GM12878 (cell line): ENCODE data around the gene TGFBR3. TPM values are rescaled to one million over a fixed set of nuclear protein-coding genes. Genes with fewer than 3 reads are reported as not detected.

ENCODE experiments used
- ATAC-seq: fragments of 200-7000 bp; cut with Tn5 transposase; 3 replicates; pipeline ENCODE4 v1.9.1; 2020; ENCODE audit warnings: mild to moderate bottlenecking, moderate library complexity
- BruUV-seq: library from RNA; stranded (reverse); fragments of 400-500 nt; replicated peaks from 2 replicates; lab custom pipeline; 2021; lab: Mats Ljungman, UMichigan
- CTCF ChIA-PET: fragments of 300-600 bp; sonication (Branson Sonifier 250); formaldehyde crosslinking; extraction: SDS; loops from one replicate; lab custom pipeline; 2021; ENCODE audit warnings: inconsistent platforms; lab: Yijun Ruan, JAX
- POLR2A ChIA-PET: fragments of 350-600 bp; formaldehyde crosslinking; extraction: SDS; loops from one replicate; lab custom pipeline; 2021; ENCODE audit warnings: inconsistent platforms; lab: Charles Lee
- RAD21 ChIA-PET: fragments of 300-600 bp; sonication (Branson Sonifier 250); formaldehyde crosslinking; loops from one replicate; lab custom pipeline; 2023; ENCODE audit warnings: antibody characterized with exemption; ENCODE audit not compliant: unreplicated experiment; lab: Charles Lee
- SMC1A ChIA-PET: fragments of 300-600 bp; sonication (Branson Sonifier 250); formaldehyde crosslinking; loops from one replicate; lab custom pipeline; 2023; ENCODE audit not compliant: unreplicated experiment, uncharacterized antibody; lab: Charles Lee
- DNase-seq: peaks from one replicate; pipeline ENCODE4 v3.0.0-alpha.2; 2011; ENCODE audit warnings: low read depth, low spot score
- FAIRE-seq: peaks from 3 replicates; lab custom pipeline; 2011; peaks lifted over from hg19 to GRCh38; lab: Jason Lieb, UNC
- H2AFZ ChIP-seq: 2 replicates; pipeline ENCODE4 v1.6.0; 2011; ENCODE audit warnings: low read depth, low read length, control low read depth; ENCODE audit not compliant: control insufficient read depth
- H3K27ac ChIP-seq: 2 replicates; pipeline ENCODE4 v1.5.1; 2011; ENCODE audit warnings: control low read depth; ENCODE audit not compliant: control insufficient read depth, insufficient read depth
- H3K27me3 ChIP-seq, 2 experiments: replicated peaks in 1 of 2; 2 replicates each; pipeline versions ENCODE4 v1.6.0 to v1.6.1; 2011; ENCODE audit warnings: low read length in 1 of 2; ENCODE audit not compliant: control insufficient read depth in 2 of 2, insufficient read depth in 2 of 2
- H3K36me3 ChIP-seq, 2 experiments: 2 replicates each; pipeline ENCODE4 v1.5.1; 2011; ENCODE audit warnings: low read length in 1 of 2; ENCODE audit not compliant: control insufficient read depth in 2 of 2, insufficient read depth in 2 of 2
- H3K4me1 ChIP-seq: 2 replicates; pipeline ENCODE4 v1.6.1; 2011; ENCODE audit warnings: mild to moderate bottlenecking, low read length, moderate library complexity, mixed read lengths; ENCODE audit not compliant: control insufficient read depth, insufficient read depth
- H3K4me2 ChIP-seq: 2 replicates; pipeline ENCODE4 v1.6.0; 2011; ENCODE audit warnings: control low read depth; ENCODE audit not compliant: control insufficient read depth, insufficient read depth
- H3K4me3 ChIP-seq: fragments of 200-600 bp; sonication (generic); 2 replicates; pipeline ENCODE4 v1.5.1; 2016
- H3K79me2 ChIP-seq: 2 replicates; pipeline ENCODE4 v1.6.0; 2011; ENCODE audit warnings: low read length; ENCODE audit not compliant: control insufficient read depth, insufficient read depth
- H3K9ac ChIP-seq: 2 replicates; pipeline ENCODE4 v1.8.0; 2011; ENCODE audit warnings: low read length, control low read depth, mixed read lengths; ENCODE audit not compliant: control insufficient read depth, insufficient read depth
- H3K9me3 ChIP-seq: replicated peaks from 3 replicates; pipeline ENCODE4 v1.5.1; 2011; ENCODE audit warnings: mild to moderate bottlenecking, low read length; ENCODE audit not compliant: control insufficient read depth, insufficient read depth
- H4K20me1 ChIP-seq: 2 replicates; pipeline ENCODE4 v1.6.0; 2011; ENCODE audit not compliant: control insufficient read depth, insufficient read depth
- BCLAF1 ChIP-seq: fragments of 450-650 bp; IDR thresholded peaks from 2 replicates; pipeline ENCODE4 v1.6.1; 2017; ENCODE audit warnings: antibody characterized with exemption, mild to moderate bottlenecking, moderate library complexity
- CBFB ChIP-seq: IDR thresholded peaks from 2 replicates; pipeline ENCODE4 v1.6.1; 2016; ENCODE audit warnings: antibody characterized with exemption, low read depth
- CBX5 ChIP-seq: sonication (generic); IDR thresholded peaks from 2 replicates; pipeline ENCODE4 v1.6.1; 2016; ENCODE audit warnings: low read depth, moderate library complexity, mild to moderate bottlenecking, inconsistent platforms
- CHD2 ChIP-seq: IDR thresholded peaks from 2 replicates; pipeline ENCODE4 v1.6.1; 2011; ENCODE audit warnings: low read depth, low read length, improper control_type of control experiment, borderline replicate concordance
- HSF1 ChIP-seq: fragments of 150-350 bp; IDR thresholded peaks from 2 replicates; pipeline ENCODE4 v1.6.1; 2014; ENCODE audit warnings: mild to moderate bottlenecking, low read depth, low read length
- IRF5 ChIP-seq: fragments of 450-650 bp; IDR thresholded peaks from 2 replicates; pipeline ENCODE4 v1.6.1; 2017; ENCODE audit warnings: borderline replicate concordance
- KDM1A ChIP-seq: fragments of 200-600 bp; sonication (generic); IDR thresholded peaks from 2 replicates; pipeline ENCODE4 v1.6.1; 2016; ENCODE audit warnings: borderline replicate concordance
- PML ChIP-seq: IDR thresholded peaks from 2 replicates; pipeline ENCODE4 v1.6.1; 2012; ENCODE audit warnings: low read length, inconsistent platforms
- RAD21 ChIP-seq: IDR thresholded peaks from 2 replicates; pipeline ENCODE4 v1.6.1; 2011; ENCODE audit warnings: mild to moderate bottlenecking, low read depth, low read length, moderate library complexity; ENCODE audit not compliant: insufficient read depth
- SIN3A ChIP-seq: IDR thresholded peaks from 2 replicates; pipeline ENCODE4 v1.6.1; 2012; ENCODE audit warnings: low read depth, low read length, improper control_type of control experiment
- SMC3 ChIP-seq: IDR thresholded peaks from 2 replicates; pipeline ENCODE4 v1.6.1; 2011; ENCODE audit warnings: low read length, improper control_type of control experiment, borderline replicate concordance
- ZBTB40 ChIP-seq: fragments of 450-650 bp; IDR thresholded peaks from 2 replicates; pipeline ENCODE4 v1.6.1; 2016; ENCODE audit warnings: mild to moderate bottlenecking, moderate library complexity, borderline replicate concordance
- ZNF217 ChIP-seq: fragments of 450-650 bp; IDR thresholded peaks from 2 replicates; pipeline ENCODE4 v1.6.1; 2017; ENCODE audit warnings: antibody characterized with exemption, mild to moderate bottlenecking
- ZNF24 ChIP-seq: fragments of 450-650 bp; IDR thresholded peaks from 2 replicates; pipeline ENCODE4 v1.6.1; 2017; ENCODE audit warnings: antibody characterized with exemption, mild to moderate bottlenecking
- WGBS: methylation state at CpG from one replicate; pipeline ENCODE4 v1.1.6; 2016; ENCODE audit warnings: low lambda C conversion rate; ENCODE audit not compliant: insufficient replicate concordance, insufficient coverage; ENCODE audit errors: missing lambda C conversion rate; 5-methylcytosine and 5-hydroxymethylcytosine counted together
- in situ Hi-C: fragments of 300-500 bp; cut with MboI; formaldehyde crosslinking; loops from 9 replicates; pipeline ENCODE4 v1.14.3; 2018; ENCODE audit warnings: mixed read lengths
- intact Hi-C: fragments of 100-400 bp; cut with micrococcal nuclease; formaldehyde crosslinking; loops from one replicate; pipeline ENCODE4 v1.14.2; 2022; ENCODE audit not compliant: unreplicated experiment
- polyA plus RNA-seq, 11 experiments: library from polyadenylated mRNA; depleted of rRNA in 4 of 11; unstranded in 6 of 11; stranded (reverse) in 5 of 11; fragments of >200 nt; fragmentation: Nextera tagmentation in 4 of 11; fragmentation: Illumina TruSeq in 1 of 11; extraction: Ambion mirVana in 4 of 11; extraction: Trizol in 1 of 11; gene quantifications; 1 replicate in 1 of 11; 2 replicates in 10 of 11; pipeline versions ENCODE4 v1.2.1 to v1.2.3, GENCODE V29; 2011 to 2016; ENCODE audit warnings: inconsistent platforms in 2 of 11, missing spikeins in 2 of 11, low read depth in 1 of 11
- total RNA-seq, 4 experiments: library from RNA; depleted of rRNA in 3 of 4; stranded (reverse); fragments of >200 nt in 3 of 4; fragmentation: Illumina TruSeq in 1 of 4; extraction: Trizol in 1 of 4; gene quantifications; 2 replicates each; pipeline versions ENCODE4 v1.2.1 to v1.2.3, GENCODE V29; 2013 to 2021

Gene TGFBR3
- total and polyA plus RNA-seq, 10 of the 15 experiments (the other 5 are each of a cell fraction or from before 2014, with no cell fraction given): 2.7 to 16.5 (median 12.6) TPM

- ChIA-PET CTCF (no interaction called here), SMC1A (interaction anchor here (1.0 kb wide), 2 partner anchors 17 to 396 kb away, joined by 3 read pairs; no protein-coding TSS in a partner anchor), RAD21 (no interaction called here), POLR2A (no interaction called here)
- no peak for DNase-seq
- BruUV-seq: no TSS peak
- no peak for FAIRE-seq
- Histone ChIP-seq H3K9me3 (no peaks in the 10 kb centered on the region), H3K27me3 (no peaks in the 10 kb centered on the region), H3K4me2 (no peak overlapping the region), H3K27ac (no peak overlapping the region), H3K4me1 (no peaks in the 10 kb centered on the region), H4K20me1 (no peaks in the 10 kb centered on the region), H3K4me3 (no peak overlapping the region), H2AFZ (no peak overlapping the region), H3K79me2 (no peaks in the 10 kb centered on the region), H3K36me3 (no peaks in the 10 kb centered on the region), H3K9ac (no peak overlapping the region)
- 0% methylated on average over 1 of the region's 1 CpG for WGBS
- intact Hi-C loops: no loop called here
- in situ Hi-C loops: no loop called here
- ATAC-seq: no peak
- TF ChIP-seq CHD2: no peak
- no peak for TF ChIP-seq PML
- TF ChIP-seq ZNF217: no peak
- TF ChIP-seq BCLAF1: no peak
- TF ChIP-seq IRF5: no peak
- no peak for TF ChIP-seq RAD21
- no peak for TF ChIP-seq CBFB
- TF ChIP-seq HSF1: no peak
- no peak for TF ChIP-seq ZNF24
- TF ChIP-seq ZBTB40: no peak
- TF ChIP-seq KDM1A: no peak
- TF ChIP-seq SMC3: no peak
- TF ChIP-seq SIN3A: no peak
- no peak for TF ChIP-seq CBX5
Measured at GRCh38 chr1:91900562-91900961, 14.6 kb upstream of the TGFBR3 start.
